ENCODE results near the gene SNHG17. TPM values are rescaled to one million over a fixed set of nuclear protein-coding genes. Genes with fewer than 3 reads are reported as not detected.
"Not testable (repeated sequence)": the region's sequence is repeated elsewhere in the genome, so short reads cannot be mapped to it uniquely, and the experiment has no call there.

SNHG17 gene
- total RNA-seq, 1 experiment from 2014 or later: 105 TPM

- H3K9me3 ChIP-seq (ENCODE audit: low read depth, low read length, poor library complexity, severe bottlenecking): no peaks in the 10 kb centered on the region
- no peaks in the 10 kb centered on the region for H3K27me3 ChIP-seq (replicated peaks; ENCODE audit: insufficient read depth, low read depth, low read length, poor library complexity)
- DNase-seq (ENCODE audit: low spot score): no peak
- no peak overlapping the region for H3K27ac ChIP-seq (ENCODE audit: low read depth, low read length, poor library complexity, severe bottlenecking)
- POLR2A ChIA-PET (ENCODE audit: low non-redundant PET): no interaction called here
- no peak for TF ChIP-seq EZH2 (IDR thresholded peaks at IDR 0.05; ENCODE audit: borderline replicate concordance, low read depth, low read length, poor library complexity, severe bottlenecking)
- TF ChIP-seq CTCF (conservative IDR thresholded peaks at IDR 0.05; ENCODE audit: low read depth, low read length): no peak
- no TSS peak for BruUV-seq (replicated peaks)
- intact Hi-C loops (cut with micrococcal nuclease; ENCODE audit: unreplicated experiment): no loop called here
- H3K36me3 ChIP-seq (ENCODE audit: insufficient read depth, low read length, poor library complexity, severe bottlenecking): no peaks in the 10 kb centered on the region
- no peak overlapping the region for H3K4me3 ChIP-seq (ENCODE audit: low read depth, low read length, poor library complexity, severe bottlenecking)
- no peaks in the 10 kb centered on the region for H3K4me1 ChIP-seq (ENCODE audit: insufficient read depth, low read length, poor library complexity, severe bottlenecking)
- CTCF ChIA-PET: no interaction called here
These were observed 48.3 kb downstream of the SNHG17 start for GRCh38 chr20:38386851-38387250.

- ChIA-PET CTCF (no interaction called here), POLR2A (ENCODE audit: low non-redundant PET) (no interaction called here)
- BruUV-seq (replicated peaks): no TSS peak
- Histone ChIP-seq H3K36me3 (ENCODE audit: insufficient read depth, low read length, poor library complexity, severe bottlenecking) (no peaks in the 10 kb centered on the region), H3K27me3 (replicated peaks; ENCODE audit: insufficient read depth, low read depth, low read length, poor library complexity) (no peaks in the 10 kb centered on the region), H3K27ac (ENCODE audit: low read depth, low read length, poor library complexity, severe bottlenecking) (no peak overlapping the region), H3K9me3 (ENCODE audit: low read depth, low read length, poor library complexity, severe bottlenecking) (no peaks in the 10 kb centered on the region), H3K4me1 (ENCODE audit: insufficient read depth, low read length, poor library complexity, severe bottlenecking) (no peaks in the 10 kb centered on the region), H3K4me3 (ENCODE audit: low read depth, low read length, poor library complexity, severe bottlenecking) (no peak overlapping the region)
- TF ChIP-seq CTCF (conservative IDR thresholded peaks at IDR 0.05; ENCODE audit: low read depth, low read length): no peak
- no peak for TF ChIP-seq EZH2 (IDR thresholded peaks at IDR 0.05; ENCODE audit: borderline replicate concordance, low read depth, low read length, poor library complexity, severe bottlenecking)
- intact Hi-C loops (cut with micrococcal nuclease; ENCODE audit: unreplicated experiment): no loop called here
- no peak for DNase-seq (ENCODE audit: low spot score)
These were observed 49.1 kb downstream of the SNHG17 start for GRCh38 chr20:38386004-38386403.

DNA sequence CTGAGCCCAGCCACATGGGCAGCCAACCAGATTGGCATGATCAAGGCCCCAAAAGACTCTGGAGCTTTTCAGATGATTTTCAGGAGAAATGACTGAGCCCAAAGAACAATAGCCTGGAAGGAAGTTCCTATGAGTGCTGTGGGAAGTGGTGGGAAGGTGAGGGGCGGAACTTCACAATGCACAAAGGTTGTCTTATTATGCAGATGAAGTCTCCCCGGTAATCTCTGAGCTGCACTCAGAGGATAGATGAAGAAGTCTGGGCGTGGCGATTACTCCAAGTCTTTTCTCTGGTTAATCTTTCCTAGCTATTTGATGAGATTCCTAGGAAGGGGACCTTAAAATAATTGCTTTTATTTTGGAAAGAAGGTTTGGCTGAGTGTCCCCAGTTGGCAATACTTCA, 52.0 kb downstream of the SNHG17 start:
- Histone ChIP-seq H3K4me1 (ENCODE audit: insufficient read depth, low read length, poor library complexity, severe bottlenecking) (no peaks in the 10 kb centered on the region), H3K27me3 (replicated peaks; ENCODE audit: insufficient read depth, low read depth, low read length, poor library complexity) (no peaks in the 10 kb centered on the region), H3K27ac (ENCODE audit: low read depth, low read length, poor library complexity, severe bottlenecking) (no peak overlapping the region), H3K9me3 (ENCODE audit: low read depth, low read length, poor library complexity, severe bottlenecking) (no peaks in the 10 kb centered on the region), H3K4me3 (ENCODE audit: low read depth, low read length, poor library complexity, severe bottlenecking) (no peak overlapping the region), H3K36me3 (ENCODE audit: insufficient read depth, low read length, poor library complexity, severe bottlenecking) (no peaks in the 10 kb centered on the region)
- TF ChIP-seq CTCF (conservative IDR thresholded peaks at IDR 0.05; ENCODE audit: low read depth, low read length) (no peak), EZH2 (IDR thresholded peaks at IDR 0.05; ENCODE audit: borderline replicate concordance, low read depth, low read length, poor library complexity, severe bottlenecking) (no peak)
- POLR2A ChIA-PET (ENCODE audit: low non-redundant PET): interaction anchor here (0.6 kb wide), 1 partner anchor 27 kb away, joined by 4 read pairs; no protein-coding TSS in a partner anchor
- intact Hi-C loops (cut with micrococcal nuclease; ENCODE audit: unreplicated experiment): no loop called here
- CTCF ChIA-PET: no interaction called here
- no peak for DNase-seq (ENCODE audit: low spot score)
- BruUV-seq (replicated peaks): no TSS peak

DNA sequence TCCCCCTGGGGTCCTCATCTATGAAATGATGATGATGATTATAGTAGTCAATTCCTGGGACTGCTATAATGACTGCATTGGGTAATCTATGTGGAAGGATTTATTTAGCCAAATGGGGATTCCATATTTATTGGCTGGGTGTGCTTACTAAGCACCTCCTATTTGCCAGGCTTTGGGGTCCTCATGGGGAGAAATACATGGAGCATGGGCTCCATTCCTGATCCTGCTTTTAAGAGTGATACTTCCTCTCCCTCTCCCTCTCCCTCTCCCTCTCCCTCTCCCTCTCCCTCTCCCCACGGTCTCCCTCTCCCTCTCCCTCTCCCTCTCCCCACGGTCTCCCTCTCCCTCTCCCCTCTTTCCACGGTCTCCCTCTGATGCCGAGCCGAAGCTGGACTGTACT, 57.3 kb downstream of the SNHG17 start:
- CTCF ChIA-PET; H3K9me3 ChIP-seq (ENCODE audit: low read depth, low read length, poor library complexity, severe bottlenecking); intact Hi-C loops (cut with micrococcal nuclease; ENCODE audit: unreplicated experiment); DNase-seq (ENCODE audit: low spot score); POLR2A ChIA-PET (ENCODE audit: low non-redundant PET); H3K27me3 ChIP-seq (replicated peaks; ENCODE audit: insufficient read depth, low read depth, low read length, poor library complexity); BruUV-seq (replicated peaks); H3K36me3 ChIP-seq (ENCODE audit: insufficient read depth, low read length, poor library complexity, severe bottlenecking); H3K4me3 ChIP-seq (ENCODE audit: low read depth, low read length, poor library complexity, severe bottlenecking); H3K27ac ChIP-seq (ENCODE audit: low read depth, low read length, poor library complexity, severe bottlenecking); H3K4me1 ChIP-seq (ENCODE audit: insufficient read depth, low read length, poor library complexity, severe bottlenecking): not testable (repeated sequence)
